Left ventricle myocardium inferior (tissue), 1 donor: Measurements from ENCODE around the gene LIPI. TPM values are rescaled to one million over a fixed set of nuclear protein-coding genes. Genes with fewer than 3 reads are reported as not detected.

ENCODE experiments used
- DNase-seq: peaks from one replicate; pipeline ENCODE4 v3.0.0-alpha.2; 2020
- H3K27ac ChIP-seq: fragments of 200-600 bp; replicated peaks from 2 replicates; pipeline ENCODE4 v1.8.0; 2021
- H3K27me3 ChIP-seq: fragments of 200-600 bp; 2 replicates; pipeline ENCODE4 v1.8.0; 2021; ENCODE audit warnings: low read depth
- H3K36me3 ChIP-seq: fragments of 200-600 bp; 2 replicates; pipeline ENCODE4 v1.8.0; 2021
- H3K4me1 ChIP-seq: fragments of 200-600 bp; 2 replicates; pipeline ENCODE4 v1.8.0; 2021
- H3K4me3 ChIP-seq: fragments of 200-600 bp; 2 replicates; pipeline ENCODE4 v1.8.0; 2021; ENCODE audit warnings: mild to moderate bottlenecking, moderate library complexity
- H3K9me3 ChIP-seq: fragments of 200-600 bp; replicated peaks from 2 replicates; pipeline ENCODE4 v1.8.0; 2021
- CTCF ChIP-seq: fragments of 200-600 bp; IDR thresholded peaks from 2 replicates; pipeline ENCODE4 v1.8.0; 2021; ENCODE audit warnings: antibody characterized with exemption, mild to moderate bottlenecking, borderline replicate concordance
- intact Hi-C: fragments of 100-400 bp; cut with micrococcal nuclease; formaldehyde crosslinking; loops from one replicate; pipeline ENCODE4 v1.11.0; 2022
- total RNA-seq: library from RNA; stranded (reverse); fragmentation: NEBNext Ultra II Directional; extraction: Animal tissue kit (Norgen Biotek cat#: 25700); gene quantifications from one replicate; pipeline ENCODE4 v1.2.1, GENCODE V29; 2021
- donor health status: DM: no; HTN: yes; CAD: no; lungs with severe emphysema.

Gene LIPI
- total RNA-seq, 1 donor from 2014 or later = not detected

- Histone ChIP-seq H3K9me3 (no peaks in the 10 kb centered on the region), H3K27ac (no peak overlapping the region), H3K36me3 (no peaks in the 10 kb centered on the region), H3K4me3 (no peak overlapping the region), H3K27me3 (peaks cover 6% of the 10 kb centered on the region), H3K4me1 (no peaks in the 10 kb centered on the region)
- DNase-seq = no peak
- intact Hi-C loops = no loop called here
- TF ChIP-seq CTCF = no peak
Measured at GRCh38 chr21:14244911-14245310, 34.2 kb upstream of the LIPI start.

- H3K9me3 ChIP-seq = no peaks in the 10 kb centered on the region
- no peak overlapping the region for H3K4me3 ChIP-seq
- DNase-seq = no peak
- no peaks in the 10 kb centered on the region for H3K36me3 ChIP-seq
- H3K27ac ChIP-seq = no peak overlapping the region
- no peaks in the 10 kb centered on the region for H3K4me1 ChIP-seq
- TF ChIP-seq CTCF = no peak
- H3K27me3 ChIP-seq = peaks cover 6% of the 10 kb centered on the region
- intact Hi-C loops = no loop called here
Measured at GRCh38 chr21:14243874-14244273, 33.1 kb upstream of the LIPI start.

GRCh38 chr21:14243461-14243860 lies 32.7 kb upstream of the LIPI start:
- Histone ChIP-seq H3K4me1 (no peaks in the 10 kb centered on the region), H3K27me3 (peaks cover 3% of the 10 kb centered on the region), H3K27ac (no peak overlapping the region), H3K36me3 (no peaks in the 10 kb centered on the region), H3K9me3 (no peaks in the 10 kb centered on the region), H3K4me3 (no peak overlapping the region)
- intact Hi-C loops = no loop called here
- TF ChIP-seq CTCF = no peak
- DNase-seq = no peak

- no peak for TF ChIP-seq CTCF
- Histone ChIP-seq H3K9me3 (no peaks in the 10 kb centered on the region), H3K4me1 (no peaks in the 10 kb centered on the region), H3K27ac (no peak overlapping the region), H3K36me3 (no peaks in the 10 kb centered on the region), H3K27me3 (no peaks in the 10 kb centered on the region), H3K4me3 (no peak overlapping the region)
- intact Hi-C loops = no loop called here
- no peak for DNase-seq
Measured at GRCh38 chr21:14241297-14241696, 30.5 kb upstream of the LIPI start.

- intact Hi-C loops = no loop called here
- Histone ChIP-seq H3K36me3 (no peaks in the 10 kb centered on the region), H3K27ac (no peak overlapping the region), H3K27me3 (peaks cover 7% of the 10 kb centered on the region), H3K4me1 (no peaks in the 10 kb centered on the region), H3K9me3 (no peaks in the 10 kb centered on the region), H3K4me3 (no peak overlapping the region)
- no peak for DNase-seq
- no peak for TF ChIP-seq CTCF
Measured at GRCh38 chr21:14239281-14239680, 28.5 kb upstream of the LIPI start.

- Histone ChIP-seq H3K9me3 (no peaks in the 10 kb centered on the region), H3K36me3 (no peaks in the 10 kb centered on the region), H3K27me3 (peaks cover 7% of the 10 kb centered on the region), H3K4me3 (no peak overlapping the region), H3K27ac (no peak overlapping the region), H3K4me1 (no peaks in the 10 kb centered on the region)
- DNase-seq = no peak
- TF ChIP-seq CTCF = no peak
- intact Hi-C loops = no loop called here
Measured at GRCh38 chr21:14236180-14236579, 25.4 kb upstream of the LIPI start.
